Measurements from ENCODE around the gene POC1A.
"Not testable (repeated sequence)": the region's sequence is repeated elsewhere in the genome, so short reads cannot be mapped to it uniquely, and the experiment has no call there.

GRCh38 chr3:52043039-52043438, 111.2 kb downstream of the POC1A start:
- TF ChIP-seq CTCF (conservative IDR thresholded peaks at IDR 0.05); EZH2 (IDR thresholded peaks at IDR 0.05; ENCODE audit: low read depth): not testable (repeated sequence)

All from PC-9 (cell line).